ENCODE results near the gene RAB40A.

DNA sequence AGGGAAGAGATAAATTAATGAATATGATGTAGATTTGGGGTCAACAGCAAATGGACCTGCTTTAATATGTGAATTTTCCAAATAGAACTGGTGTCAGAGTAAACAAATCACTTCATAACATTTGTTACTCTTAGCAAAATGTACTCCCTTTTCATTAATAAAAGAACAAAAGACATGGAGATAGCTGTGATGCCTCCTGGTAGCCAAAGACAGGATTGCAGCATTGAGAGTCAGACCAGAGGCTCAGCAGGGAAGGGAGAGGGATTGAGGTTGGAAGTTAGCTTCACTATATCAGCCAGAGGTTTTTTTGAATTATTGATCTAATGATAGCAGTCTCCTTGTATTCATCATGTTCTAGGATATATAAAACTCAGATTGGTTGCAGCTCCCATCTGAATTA lies 17.4 kb upstream of the RAB40A start:
- TF ChIP-seq CTCF (IDR thresholded peaks at IDR 0.05 in 4 of 5, conservative IDR thresholded peaks at IDR 0.05 in 1 of 5) (no peak), POLR2A (IDR thresholded peaks at IDR 0.05) (no peak)

All from gastrocnemius medialis (tissue), 4 donors.